GM13977 (cell line): ENCODE measurements around the gene RGP1.

Experiments
- DNase-seq: peaks from one replicate; pipeline ENCODE4 v3.0.0; 2012; ENCODE audit warnings: low spot score
- CTCF ChIP-seq: IDR thresholded peaks from 2 replicates; pipeline ENCODE4 v1.5.1; 2012; ENCODE audit warnings: mild to moderate bottlenecking, control low read depth; ENCODE audit not compliant: insufficient read depth; ENCODE audit errors: extremely low read depth, missing control alignments
- in situ Hi-C: fragments of 300-500 bp; cut with MboI; formaldehyde crosslinking; loops from one replicate; pipeline ENCODE4 v1.12.0; 2022; ENCODE audit warnings: low sequenced_read_pairs, low pct_unique_long_range_greater_than_20kb, mixed read lengths, inconsistent platforms; ENCODE audit not compliant: unreplicated experiment

The RGP1 gene

GRCh38 chr9:35790025-35790384 lies 40.9 kb downstream of the RGP1 start:
- no peak for DNase-seq
- TF ChIP-seq CTCF = no peak
- in situ Hi-C loops = no loop called here

- in situ Hi-C loops = no loop called here
- peak; percentile 88 for DNase-seq
- TF ChIP-seq CTCF = peak; percentile 80
These were observed 41.6 kb downstream of the RGP1 start for GRCh38 chr9:35790385-35791296.

GRCh38 chr9:35791297-35791921 lies 42.3 kb downstream of the RGP1 start, which contains the start of gene NPR2:
Gene NPR2, plus strand, starts transcription at chr9:35791591. Its CDS starts 818 bp downstream, at chr9:35792409.
- no peak for DNase-seq
- in situ Hi-C loops = no loop called here
- no peak for TF ChIP-seq CTCF

GRCh38 chr9:35792024-35792813 lies 43.1 kb downstream of the RGP1 start:
- TF ChIP-seq CTCF = no peak
- DNase-seq = no peak
- in situ Hi-C loops = no loop called here

- no peak for TF ChIP-seq CTCF
- DNase-seq = no peak
- in situ Hi-C loops = no loop called here
These were observed 43.7 kb downstream of the RGP1 start for GRCh38 chr9:35792826-35793225.

- TF ChIP-seq CTCF = no peak
- no peak for DNase-seq
- in situ Hi-C loops = no loop called here
These were observed 44.4 kb downstream of the RGP1 start for GRCh38 chr9:35793461-35793860.
